GM12875 (cell line): Measurements from ENCODE around the gene SHB.

Experiments
- H3K4me3 ChIP-seq: one replicate; pipeline ENCODE4 v1.5.1; 2011; ENCODE audit warnings: low read depth, low read length, control low read depth
- TF ChIP-seq, protein P1 (sequence below): IDR thresholded peaks from 2 replicates; pipeline ENCODE4 v1.5.1; 2011; ENCODE audit warnings: low read depth, mild to moderate bottlenecking, control low read depth, inconsistent platforms, low read length, moderate library complexity, borderline replicate concordance; ENCODE audit not compliant: insufficient read depth

Gene SHB

DNA sequence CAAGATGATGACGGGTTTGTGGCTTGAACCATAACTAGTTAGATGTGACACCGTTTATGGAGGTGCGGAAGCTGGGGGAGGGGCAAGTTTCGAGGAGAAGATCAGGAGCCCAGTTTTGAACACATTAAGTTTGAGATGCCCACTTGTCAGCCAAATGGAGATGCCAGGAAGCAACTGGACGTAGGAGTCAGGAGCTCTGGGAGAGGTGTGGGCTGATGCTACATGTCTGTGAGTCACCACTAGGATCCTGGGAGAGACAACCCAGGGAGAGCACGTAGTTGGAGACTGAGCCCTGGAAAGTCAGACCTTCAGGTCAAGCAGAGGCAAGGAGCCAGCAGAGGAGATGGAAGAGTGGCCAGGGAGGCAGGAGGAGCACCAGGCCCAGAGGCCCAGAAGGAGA, 116.3 kb downstream of the SHB start:
- TF ChIP-seq, protein P1, sequence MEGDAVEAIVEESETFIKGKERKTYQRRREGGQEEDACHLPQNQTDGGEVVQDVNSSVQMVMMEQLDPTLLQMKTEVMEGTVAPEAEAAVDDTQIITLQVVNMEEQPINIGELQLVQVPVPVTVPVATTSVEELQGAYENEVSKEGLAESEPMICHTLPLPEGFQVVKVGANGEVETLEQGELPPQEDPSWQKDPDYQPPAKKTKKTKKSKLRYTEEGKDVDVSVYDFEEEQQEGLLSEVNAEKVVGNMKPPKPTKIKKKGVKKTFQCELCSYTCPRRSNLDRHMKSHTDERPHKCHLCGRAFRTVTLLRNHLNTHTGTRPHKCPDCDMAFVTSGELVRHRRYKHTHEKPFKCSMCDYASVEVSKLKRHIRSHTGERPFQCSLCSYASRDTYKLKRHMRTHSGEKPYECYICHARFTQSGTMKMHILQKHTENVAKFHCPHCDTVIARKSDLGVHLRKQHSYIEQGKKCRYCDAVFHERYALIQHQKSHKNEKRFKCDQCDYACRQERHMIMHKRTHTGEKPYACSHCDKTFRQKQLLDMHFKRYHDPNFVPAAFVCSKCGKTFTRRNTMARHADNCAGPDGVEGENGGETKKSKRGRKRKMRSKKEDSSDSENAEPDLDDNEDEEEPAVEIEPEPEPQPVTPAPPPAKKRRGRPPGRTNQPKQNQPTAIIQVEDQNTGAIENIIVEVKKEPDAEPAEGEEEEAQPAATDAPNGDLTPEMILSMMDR, result no peak

DNA sequence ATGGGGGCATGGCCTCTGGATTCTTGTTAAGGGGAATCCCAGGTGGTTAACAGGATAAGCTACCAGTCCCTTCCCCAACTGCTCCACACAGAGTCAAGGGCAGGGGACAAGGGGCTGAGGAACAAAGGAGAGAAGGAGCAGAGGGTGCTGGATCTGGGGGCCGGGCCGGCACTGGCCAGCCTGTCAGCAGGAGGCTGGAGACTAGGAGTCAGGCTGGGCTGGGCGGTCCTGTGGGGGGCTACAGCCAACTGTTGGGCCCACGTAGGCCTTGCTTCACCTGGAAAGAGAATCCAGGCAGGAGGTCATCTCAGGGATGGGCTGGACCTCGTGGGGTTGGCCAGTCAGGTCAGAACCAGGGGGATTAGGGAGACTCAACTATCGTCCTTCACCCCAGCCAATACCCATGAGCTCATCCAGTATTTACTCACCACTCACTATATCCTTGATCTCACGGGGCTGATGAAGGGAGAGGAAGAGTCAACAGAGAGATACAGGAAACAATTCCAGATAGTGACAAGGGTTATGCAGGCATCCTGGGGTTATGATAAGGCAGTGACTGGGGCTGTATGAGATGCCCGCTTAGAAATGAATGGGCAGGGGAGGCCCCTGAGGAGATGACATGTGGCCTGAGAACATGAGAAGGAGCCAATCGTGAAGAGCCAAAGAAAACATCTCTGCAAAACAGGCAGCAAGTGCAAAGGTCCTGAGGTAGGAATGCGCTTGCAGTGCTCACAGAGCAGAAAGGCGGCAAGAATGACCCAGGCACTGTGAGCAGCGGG, 117.2 kb downstream of the SHB start:
- TF ChIP-seq, protein P1, result no peak
- no peak overlapping the region for H3K4me3 ChIP-seq

More for the DNA sequence above, 116.3 kb downstream of the SHB start:
- no peak overlapping the region for H3K4me3 ChIP-seq

DNA sequence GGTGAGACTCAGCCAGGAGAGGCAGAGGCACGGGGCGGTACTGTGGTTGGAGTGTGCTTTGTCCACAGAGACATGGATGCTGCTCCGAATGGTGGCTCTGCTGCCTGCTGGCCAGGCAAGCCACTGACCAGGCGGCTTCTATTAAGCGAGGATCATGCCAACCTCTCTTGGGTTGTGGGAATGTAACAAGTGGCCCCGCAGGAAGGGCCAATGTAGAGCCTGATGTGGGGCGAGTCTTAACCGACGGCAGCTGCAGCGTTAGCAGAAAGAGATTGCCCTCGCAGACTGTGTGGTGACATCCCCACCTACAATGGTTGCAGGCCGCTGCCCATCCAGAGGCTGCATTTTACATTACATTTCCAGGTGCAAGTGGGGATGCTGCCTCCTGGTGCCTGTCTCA, 118.5 kb downstream of the SHB start:
- TF ChIP-seq, protein P1, result no peak
- H3K4me3 ChIP-seq, result no peak overlapping the region

DNA sequence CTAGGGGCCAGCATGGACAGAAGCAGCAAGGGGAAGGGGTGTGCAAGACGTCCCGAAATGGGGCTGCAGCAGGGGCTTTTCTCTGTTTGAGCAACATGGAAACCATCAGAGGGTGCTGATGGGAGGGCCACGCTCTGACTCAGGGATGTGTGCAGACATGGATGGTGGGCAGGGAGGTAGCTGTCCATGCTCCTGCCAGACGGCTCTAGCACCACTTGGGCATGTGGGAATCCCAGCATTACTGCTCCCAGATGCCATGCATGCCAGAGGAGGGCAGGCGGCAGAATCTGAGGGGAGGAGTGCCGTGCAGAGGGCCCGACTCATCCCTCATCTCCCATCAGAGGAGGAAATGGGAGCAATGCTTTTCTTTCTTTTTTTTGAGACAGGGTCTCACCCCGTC, 119.5 kb downstream of the SHB start:
- TF ChIP-seq, protein P1, result no peak

DNA sequence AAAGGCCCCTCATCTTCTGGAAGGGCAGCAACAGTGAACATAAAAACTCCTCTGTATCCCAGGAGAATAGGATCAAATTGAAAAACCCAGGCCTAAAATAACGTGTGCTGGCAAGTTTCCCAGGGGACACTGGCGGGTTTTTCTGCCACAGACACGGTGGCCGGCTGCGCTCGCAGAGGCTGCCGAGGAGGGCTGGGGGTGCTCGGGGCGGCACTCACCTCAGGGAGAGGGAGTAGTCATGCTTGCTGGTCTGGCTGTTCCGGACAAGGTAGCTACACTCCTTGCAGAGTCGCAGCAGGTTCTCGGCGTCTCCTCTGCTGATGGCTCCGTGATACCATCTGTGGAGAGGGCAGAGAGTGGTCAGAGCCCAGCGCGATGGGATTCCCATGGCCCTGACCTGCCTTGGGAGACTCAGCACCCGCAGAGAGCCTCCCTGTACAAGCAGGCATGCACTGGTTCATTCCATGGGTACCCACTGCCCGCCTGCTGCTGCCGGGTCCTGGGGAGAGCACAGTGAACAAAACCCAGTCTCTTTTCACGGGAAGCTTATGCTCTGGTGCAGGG, 120.5 kb downstream of the SHB start:
- H3K4me3 ChIP-seq, result no peak overlapping the region
- TF ChIP-seq, protein P1, result no peak

More for the DNA sequence above, 119.5 kb downstream of the SHB start:
- H3K4me3 ChIP-seq, result no peak overlapping the region

DNA sequence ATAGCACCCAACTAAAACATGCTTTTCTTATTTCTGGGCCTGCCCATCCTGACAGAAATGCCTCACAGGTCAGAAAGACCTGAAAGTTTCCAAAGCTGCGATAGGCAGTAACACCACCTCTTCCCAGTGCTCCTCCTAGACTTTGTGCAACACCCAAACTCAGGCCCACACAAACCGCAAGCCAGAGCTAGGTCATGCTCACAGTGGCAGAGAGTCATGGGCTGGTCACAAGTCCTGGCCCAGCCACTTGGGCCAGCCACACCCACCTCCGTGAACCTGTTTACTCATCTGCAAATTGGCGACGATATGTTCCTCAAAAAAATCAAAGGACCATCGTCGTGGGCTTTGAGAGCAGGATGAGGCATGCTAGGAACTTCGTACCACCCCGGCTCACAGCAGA, 121.0 kb downstream of the SHB start:
- H3K4me3 ChIP-seq, result no peak overlapping the region
- TF ChIP-seq, protein P1, result no peak

DNA sequence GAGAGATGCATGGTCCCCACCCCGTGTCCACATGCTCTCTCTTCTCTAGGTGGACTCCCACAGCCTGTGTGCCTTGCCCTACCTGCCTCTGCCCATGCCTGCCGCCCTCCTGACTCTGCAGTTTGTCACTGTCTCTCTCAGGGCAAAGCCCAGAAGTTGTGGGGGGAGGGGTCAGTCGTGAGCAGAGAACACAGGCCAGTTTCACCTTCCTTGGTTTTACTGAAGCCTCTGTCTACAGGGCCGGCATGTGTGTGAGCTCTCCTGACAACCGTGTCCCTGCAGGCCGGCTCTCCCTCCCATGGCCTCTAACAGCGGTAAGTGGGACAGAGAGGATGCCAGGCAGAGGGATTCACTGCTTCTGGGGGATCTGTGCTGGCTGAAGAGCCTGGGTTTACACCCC, 121.6 kb downstream of the SHB start:
- TF ChIP-seq, protein P1, result no peak
- H3K4me3 ChIP-seq, result no peak overlapping the region
